Testis (tissue), 3 donors: ENCODE measurements around the gene SMOC1. TPM values are rescaled to one million over a fixed set of nuclear protein-coding genes. Genes with fewer than 3 reads are reported as not detected.

Experiments used
- DNase-seq: peaks from one replicate; pipeline ENCODE4 v3.0.0-alpha.2; 2019
- H3K27ac ChIP-seq, 2 donors: fragments of 200-600 bp; sonication (generic); one replicate each; pipeline ENCODE4 v1.5.1; 2019
- H3K27me3 ChIP-seq: fragments of 200-600 bp; sonication (generic); one replicate; pipeline ENCODE4 v1.5.1; 2019
- H3K36me3 ChIP-seq: fragments of 200-600 bp; sonication (generic); one replicate; pipeline ENCODE4 v1.5.1; 2017; ENCODE audit warnings: low read depth; ENCODE audit errors: missing control alignments
- H3K4me1 ChIP-seq: fragments of 200-600 bp; sonication (generic); one replicate; pipeline ENCODE4 v1.5.1; 2019
- H3K4me3 ChIP-seq, 2 donors: fragments of 200-600 bp; sonication (generic); one replicate each; pipeline ENCODE4 v1.5.1; 2017 to 2019
- H3K9me3 ChIP-seq: fragments of 200-600 bp; sonication (generic); one replicate; pipeline ENCODE4 v1.5.1; 2017
- POLR2A ChIP-seq: fragments of 450-650 bp; IDR thresholded peaks from one replicate; pipeline ENCODE4 v1.6.1; 2017; ENCODE audit warnings: antibody characterized with exemption, mild to moderate bottlenecking, moderate library complexity
- WGBS, 2 donors: methylation state at CpG; one replicate each; pipeline ENCODE4 v1.1.5; 2018; 5-methylcytosine and 5-hydroxymethylcytosine counted together
- intact Hi-C: fragments of 100-400 bp; cut with DNase I; formaldehyde crosslinking; loops from one replicate; pipeline ENCODE4 v1.15.1; 2023; ENCODE audit warnings: low total_unique reads
- polyA plus RNA-seq: library from polyadenylated mRNA; stranded (reverse); fragments of 350-450 nt; fragmentation: Illumina TruSeq; extraction: RNeasy Lipid Tissue Mini Kit (QIAGEN cat#74804); gene quantifications from one replicate; pipeline ENCODE4 v1.2.3, GENCODE V29; 2014; ENCODE audit warnings: low read depth, low replicate concordance; ENCODE audit not compliant: insufficient read depth
- total RNA-seq, 2 donors: library from RNA; depleted of rRNA; stranded (reverse); fragments of >200 nt; gene quantifications; one replicate each; pipeline ENCODE4 v1.2.3, GENCODE V29; 2016
- TF ChIP-seq, protein P1 (sequence below), 3 experiments: fragments of 450-650 bp in 2 of 3; fragments of 200-600 bp in 1 of 3; sonication (generic) in 1 of 3; IDR thresholded peaks; one replicate each; pipeline ENCODE4 v1.5.1; 2016 to 2019; ENCODE audit warnings: antibody characterized with exemption in 3 of 3, mild to moderate bottlenecking in 2 of 3, moderate library complexity in 1 of 3

The SMOC1 gene
- total and polyA plus RNA-seq, 3 donors from 2014 or later = 88.2 to 248 (median 143) TPM

DNA sequence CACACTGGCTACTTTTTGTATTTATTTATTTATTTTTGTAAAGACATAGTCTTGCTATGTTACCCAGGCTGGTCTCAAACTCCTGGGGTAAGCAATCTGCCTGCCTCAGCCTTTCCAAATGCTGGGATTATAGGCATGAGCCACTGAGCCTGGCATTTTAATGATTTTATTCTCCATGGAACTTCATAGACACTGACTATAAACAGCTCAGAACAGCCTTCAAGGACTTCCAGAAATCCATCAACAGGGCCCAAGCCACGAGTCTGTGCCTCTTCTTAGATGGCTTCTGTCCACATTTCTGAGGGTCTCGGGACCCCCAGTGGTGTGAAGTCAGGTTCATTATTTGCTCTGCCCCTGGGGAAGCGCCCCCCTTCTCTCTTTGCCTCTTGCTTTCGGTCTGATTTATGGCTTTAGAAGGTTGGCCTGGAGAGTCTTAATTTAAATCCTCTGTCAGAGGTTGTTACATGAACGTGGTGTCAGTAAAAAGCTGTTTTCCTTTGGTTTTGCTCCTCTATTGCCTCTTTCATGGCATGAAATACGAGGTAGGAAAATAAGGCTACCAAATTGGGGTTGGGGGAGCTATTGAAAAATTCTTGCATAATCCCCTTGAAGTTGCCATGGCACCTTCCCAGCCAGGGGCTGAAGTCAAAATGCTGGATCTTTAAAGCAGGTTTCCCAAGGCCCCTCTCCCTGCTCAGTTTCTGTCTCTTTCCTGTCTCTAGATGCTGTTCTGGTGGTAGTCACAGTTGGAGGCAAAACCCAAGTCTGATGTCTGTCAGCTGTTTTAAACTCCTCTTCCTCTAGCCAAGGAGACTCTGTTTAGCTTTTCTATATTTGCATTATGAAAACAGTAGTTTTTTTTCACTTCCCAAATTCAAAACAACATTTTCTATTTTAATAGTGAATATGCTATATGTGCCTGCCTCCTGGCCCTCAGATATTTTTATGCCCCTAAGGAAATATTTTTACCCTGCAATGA, 129.4 kb downstream of the SMOC1 start:
- H3K4me3 ChIP-seq = no peak overlapping the region
- H3K27ac ChIP-seq = no peak overlapping the region
- H3K9me3 ChIP-seq = no peaks in the 10 kb centered on the region
- intact Hi-C loops = no loop called here
- 63 to 64% methylated on average over 6 of the region's 6 CpGs for WGBS, 2 donors
- H3K4me1 ChIP-seq = peaks cover 11% of the 10 kb centered on the region
- no peaks in the 10 kb centered on the region for H3K36me3 ChIP-seq
- no peaks in the 10 kb centered on the region for H3K27me3 ChIP-seq
- DNase-seq = no peak
- TF ChIP-seq, protein P1, sequence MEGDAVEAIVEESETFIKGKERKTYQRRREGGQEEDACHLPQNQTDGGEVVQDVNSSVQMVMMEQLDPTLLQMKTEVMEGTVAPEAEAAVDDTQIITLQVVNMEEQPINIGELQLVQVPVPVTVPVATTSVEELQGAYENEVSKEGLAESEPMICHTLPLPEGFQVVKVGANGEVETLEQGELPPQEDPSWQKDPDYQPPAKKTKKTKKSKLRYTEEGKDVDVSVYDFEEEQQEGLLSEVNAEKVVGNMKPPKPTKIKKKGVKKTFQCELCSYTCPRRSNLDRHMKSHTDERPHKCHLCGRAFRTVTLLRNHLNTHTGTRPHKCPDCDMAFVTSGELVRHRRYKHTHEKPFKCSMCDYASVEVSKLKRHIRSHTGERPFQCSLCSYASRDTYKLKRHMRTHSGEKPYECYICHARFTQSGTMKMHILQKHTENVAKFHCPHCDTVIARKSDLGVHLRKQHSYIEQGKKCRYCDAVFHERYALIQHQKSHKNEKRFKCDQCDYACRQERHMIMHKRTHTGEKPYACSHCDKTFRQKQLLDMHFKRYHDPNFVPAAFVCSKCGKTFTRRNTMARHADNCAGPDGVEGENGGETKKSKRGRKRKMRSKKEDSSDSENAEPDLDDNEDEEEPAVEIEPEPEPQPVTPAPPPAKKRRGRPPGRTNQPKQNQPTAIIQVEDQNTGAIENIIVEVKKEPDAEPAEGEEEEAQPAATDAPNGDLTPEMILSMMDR (IDR thresholded peaks at IDR 0.05) = no peak
- TF ChIP-seq POLR2A = no peak

DNA sequence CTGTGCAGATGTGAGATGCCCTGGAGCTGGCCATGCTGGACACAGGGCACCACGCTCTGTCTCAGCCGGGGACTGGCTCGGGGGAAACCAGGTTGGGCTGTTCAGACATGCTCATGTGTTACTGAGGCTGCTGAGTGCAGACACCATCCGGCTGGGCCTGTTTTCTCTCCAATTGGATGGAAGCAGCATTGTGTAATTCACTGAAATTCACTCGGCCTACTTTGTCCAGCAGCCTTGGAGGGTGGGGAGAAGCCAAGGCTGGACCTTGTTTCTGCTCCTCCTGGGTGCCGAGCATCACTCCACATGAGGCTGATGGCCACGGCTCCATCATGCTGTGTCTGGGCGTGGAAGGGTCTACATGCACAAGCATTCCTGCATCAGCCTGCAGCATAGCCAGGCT, 130.7 kb downstream of the SMOC1 start:
- no peak for DNase-seq
- Histone ChIP-seq H3K36me3 (no peaks in the 10 kb centered on the region), H3K4me1 (peaks cover 11% of the 10 kb centered on the region), H3K27ac (no peak overlapping the region), H3K27me3 (no peaks in the 10 kb centered on the region), H3K9me3 (no peaks in the 10 kb centered on the region), H3K4me3 (no peak overlapping the region)
- 72 to 78% methylated on average over 5 to 8 of the region's 8 CpGs for WGBS, 2 donors
- intact Hi-C loops = no loop called here
- TF ChIP-seq, protein P1 (IDR thresholded peaks at IDR 0.05) = no peak
- no peak for TF ChIP-seq POLR2A

DNA sequence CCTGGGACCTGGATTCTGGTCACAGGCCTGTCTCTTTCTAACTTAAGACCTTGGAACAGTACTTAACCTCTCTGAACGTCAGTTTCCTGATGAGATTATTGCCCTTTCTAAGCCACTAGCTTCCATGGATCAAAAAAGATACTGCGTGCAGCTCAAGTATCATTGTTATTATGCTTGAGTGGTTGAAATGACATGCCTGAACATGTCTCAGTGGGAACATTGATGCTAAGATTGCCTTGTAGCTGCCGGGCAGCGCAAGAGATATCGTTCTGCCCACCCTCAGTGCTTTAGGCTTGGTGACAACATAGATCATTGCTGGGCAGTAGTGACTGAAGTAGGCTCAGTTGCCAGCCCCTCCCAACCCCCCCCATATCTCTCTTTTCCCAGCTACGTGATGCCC, 131.9 kb downstream of the SMOC1 start:
- Histone ChIP-seq H3K27ac (no peak overlapping the region), H3K27me3 (no peaks in the 10 kb centered on the region), H3K36me3 (no peaks in the 10 kb centered on the region), H3K9me3 (no peaks in the 10 kb centered on the region), H3K4me3 (no peak overlapping the region), H3K4me1 (peaks cover 16% of the 10 kb centered on the region)
- no peak for TF ChIP-seq POLR2A
- TF ChIP-seq, protein P1 (IDR thresholded peaks at IDR 0.05) = no peak
- intact Hi-C loops = no loop called here
- no peak for DNase-seq
- WGBS, 2 donors = 87 to 90% methylated on average over 6 of the region's 6 CpGs

DNA sequence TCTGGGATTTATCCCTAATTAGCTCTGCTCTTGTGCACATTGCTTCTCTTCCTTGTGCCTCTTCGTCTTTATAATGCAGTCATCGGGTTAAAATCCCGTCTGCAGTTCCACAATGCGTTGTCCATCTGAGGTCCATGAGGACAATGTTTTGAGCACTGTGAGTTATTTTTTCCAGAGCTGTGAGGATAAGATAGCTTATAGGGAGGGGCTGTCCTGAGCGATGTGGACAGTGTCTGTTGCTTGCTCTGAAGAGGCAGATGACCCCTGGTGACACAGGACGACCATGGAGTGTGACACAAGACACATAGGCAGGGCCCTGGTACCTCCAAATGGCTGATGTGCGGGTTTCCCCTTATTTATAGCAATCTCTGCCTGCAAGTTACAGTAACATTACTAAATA, 132.5 kb downstream of the SMOC1 start:
- Histone ChIP-seq H3K4me1 (peaks cover 22% of the 10 kb centered on the region), H3K9me3 (no peaks in the 10 kb centered on the region), H3K27me3 (no peaks in the 10 kb centered on the region), H3K27ac (no peak overlapping the region), H3K36me3 (no peaks in the 10 kb centered on the region), H3K4me3 (no peak overlapping the region)
- DNase-seq = no peak
- intact Hi-C loops = no loop called here
- no peak for TF ChIP-seq POLR2A
- TF ChIP-seq, protein P1 (IDR thresholded peaks at IDR 0.05) = no peak
- 76 to 96% methylated on average over 7 of the region's 7 CpGs for WGBS, 2 donors
